Activated CD4-positive, alpha-beta T cell treated with anti-CD3 and anti-CD28 coated beads, Interleukin-2, amount 50 U/mL, for 16 hours (primary cell): ENCODE measurements around the gene WDFY2.
"Not testable (repeated sequence)": the region's sequence is repeated elsewhere in the genome, so short reads cannot be mapped to it uniquely, and the experiment has no call there.

ENCODE experiments used
- DNase-seq: peaks from one replicate; pipeline ENCODE4 v3.0.0-alpha.2; 2020

The WDFY2 gene

DNA sequence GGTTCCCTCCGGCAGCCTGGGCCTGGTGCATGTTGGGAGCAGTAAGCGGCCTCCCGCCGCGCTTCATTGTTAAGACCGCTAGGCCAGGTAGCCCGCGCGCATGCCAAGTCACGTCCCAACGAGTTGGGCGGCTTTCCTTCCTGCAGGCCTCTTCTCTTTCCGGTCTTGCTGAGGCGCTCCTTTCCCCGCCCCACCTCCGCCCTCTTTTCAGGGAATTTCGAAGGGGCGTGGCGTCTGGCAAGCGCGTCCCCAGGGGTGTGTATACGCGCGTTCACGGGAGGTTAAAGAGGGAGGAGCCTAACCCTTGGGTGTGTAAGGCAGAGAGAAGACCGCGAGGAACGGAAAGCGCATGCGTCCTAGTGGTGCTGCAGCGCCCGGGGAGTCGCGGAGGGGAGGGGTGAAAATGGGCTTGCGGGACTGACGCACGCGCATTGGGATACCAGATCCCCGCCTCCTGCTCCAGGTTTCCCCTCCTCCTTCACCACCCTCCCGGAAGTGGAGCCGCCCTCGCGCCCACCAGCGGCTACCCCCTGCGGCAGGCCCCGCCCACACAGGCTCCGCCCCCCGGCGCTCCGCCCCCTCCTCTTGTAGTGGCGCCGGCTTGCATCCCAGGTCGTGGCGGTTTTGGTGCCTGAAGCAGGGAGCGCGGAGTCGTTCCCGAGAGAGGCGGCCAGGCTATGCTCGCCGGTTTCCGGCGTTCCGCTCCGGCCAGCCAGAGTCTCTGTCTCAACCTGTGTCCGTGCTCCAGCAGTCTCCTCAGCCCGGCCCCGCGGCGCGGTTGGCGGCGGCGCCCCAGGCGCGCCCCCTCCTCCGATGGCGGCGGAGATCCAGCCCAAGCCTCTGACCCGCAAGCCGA, at the start of gene WDFY2:
Gene WDFY2, plus strand, starts transcription at position 588 of the 856 bp plus-strand sequence. Its CDS starts 226 bp downstream, at position 814.
- DNase-seq = peak; percentile 100

DNA sequence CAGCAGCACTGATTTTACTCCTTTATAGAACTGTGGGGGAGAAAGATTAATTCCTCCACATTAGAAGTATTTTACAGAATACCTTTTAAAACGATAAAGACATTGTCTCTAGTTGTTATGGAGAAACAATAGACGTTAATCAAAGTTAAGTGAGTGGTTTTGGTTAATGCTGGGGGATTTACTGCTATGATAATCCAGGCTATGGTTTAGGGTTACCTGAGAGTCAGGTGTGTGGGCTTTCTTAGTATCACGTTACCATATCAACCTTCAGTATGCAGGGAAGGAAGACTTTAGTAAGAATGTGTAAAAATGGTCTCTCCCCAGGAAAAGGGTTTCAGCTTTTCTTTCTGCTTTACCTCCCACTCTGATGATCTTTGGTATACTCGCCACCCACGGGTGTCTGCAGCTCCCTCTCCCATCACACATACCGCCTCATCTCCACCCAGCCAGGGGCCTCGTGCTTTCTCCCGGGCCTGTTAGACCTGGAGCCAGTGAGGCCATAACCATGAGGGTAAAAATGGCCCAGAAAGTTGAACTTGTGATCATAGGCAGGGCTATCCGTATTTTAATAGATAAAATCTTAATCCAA, 45.6 kb upstream of the WDFY2 start:
- DNase-seq = no peak

DNA sequence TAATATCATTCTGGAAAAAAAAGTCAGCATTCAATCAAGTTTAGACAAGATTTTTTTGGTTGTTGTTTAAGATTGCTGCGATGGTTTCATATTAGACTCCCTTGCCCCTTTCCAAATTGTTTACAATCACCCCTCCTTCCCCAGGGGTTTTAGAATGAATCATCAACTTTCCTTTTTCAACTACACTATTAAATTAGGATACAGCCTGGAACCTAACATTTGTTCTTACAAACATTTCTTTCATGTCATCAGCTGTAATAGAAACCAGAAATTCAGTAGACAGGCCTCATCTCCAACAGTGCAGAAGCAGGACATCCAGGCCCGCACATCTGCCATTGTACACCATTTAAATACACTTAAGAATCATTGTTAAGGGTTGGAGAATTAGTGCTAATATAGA, 44.4 kb upstream of the WDFY2 start:
- DNase-seq = no peak

DNA sequence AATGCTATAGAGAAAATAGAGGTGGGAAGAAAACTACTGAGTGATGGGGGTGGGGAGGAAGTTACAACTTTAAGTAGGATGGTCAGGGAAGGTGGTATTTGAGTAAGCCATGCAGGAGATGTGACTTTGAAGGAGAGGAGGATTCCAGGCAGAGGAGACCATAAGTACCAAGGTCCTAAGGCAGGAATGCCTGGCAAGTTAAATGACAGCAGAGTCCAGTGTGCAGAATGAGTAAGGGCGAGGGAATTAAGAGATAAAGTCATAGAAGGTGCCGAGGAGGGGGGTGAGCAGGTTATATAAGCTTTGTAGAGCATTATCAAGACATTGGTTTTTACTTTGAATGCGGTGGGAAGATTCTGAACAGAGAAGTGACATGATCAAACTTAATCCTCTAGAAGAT, 43.2 kb upstream of the WDFY2 start:
- DNase-seq = no peak

- no peak for DNase-seq
Measured at GRCh38 chr13:51541809-51542258, 42.4 kb upstream of the WDFY2 start.

DNA sequence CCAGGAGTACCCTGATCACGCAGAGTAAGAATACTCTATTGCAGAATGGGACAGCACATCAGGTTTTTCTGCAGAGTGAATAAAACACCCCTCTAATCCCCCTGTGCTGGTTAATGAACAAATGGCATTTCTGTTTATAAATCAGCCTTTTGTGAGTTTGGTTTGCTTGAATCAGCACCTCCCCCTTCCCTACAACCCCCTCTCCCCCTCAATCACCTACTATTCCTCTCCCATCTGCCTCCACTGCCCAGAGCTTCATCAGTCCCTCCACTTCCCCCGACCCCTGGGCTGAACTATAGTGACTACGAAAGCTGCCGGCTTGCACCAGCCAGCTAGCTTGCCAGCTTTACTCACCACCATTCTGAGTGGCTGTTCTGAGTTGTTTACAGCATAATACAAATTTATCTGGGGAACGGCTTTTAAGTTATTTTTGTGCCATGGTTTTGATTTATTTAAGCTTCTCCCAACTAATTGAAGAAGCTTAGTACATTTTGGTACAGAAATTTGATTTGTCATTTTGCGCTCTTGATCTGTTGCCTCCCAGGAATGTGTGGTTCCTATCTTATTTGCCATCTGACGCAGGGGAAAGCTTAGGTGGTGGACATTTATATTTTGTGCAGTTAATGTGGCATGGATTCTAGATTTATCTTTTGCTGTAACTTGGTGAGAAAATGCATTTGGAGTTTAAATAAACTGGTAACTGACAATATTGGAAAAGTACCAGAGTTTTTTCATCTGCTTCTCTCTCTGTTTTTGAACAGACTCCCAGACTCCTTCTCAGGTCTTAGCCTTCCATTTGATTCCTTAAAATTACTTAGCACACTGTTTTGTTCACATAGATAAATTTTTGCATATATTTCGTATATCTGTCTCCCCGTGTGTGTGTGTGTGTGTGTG, 41.7 kb upstream of the WDFY2 start:
- no peak for DNase-seq

DNA sequence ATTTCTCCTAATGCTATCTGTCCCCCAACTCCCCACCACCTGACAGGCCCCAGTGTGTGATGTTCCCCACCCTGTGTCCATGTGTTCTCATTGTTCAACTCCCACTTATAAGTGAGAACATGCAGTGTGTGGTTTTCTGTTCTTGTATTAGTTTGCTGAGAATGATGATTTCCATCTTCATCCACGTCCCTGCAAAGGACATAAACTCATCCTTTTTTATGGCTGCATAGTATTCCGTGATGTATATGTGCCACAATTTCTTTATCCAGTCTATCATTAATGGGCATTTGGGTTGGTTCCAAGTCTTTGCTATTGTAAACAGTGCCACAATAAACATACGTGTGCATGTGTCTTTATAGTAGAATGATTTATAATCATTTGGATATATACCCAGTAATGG, 38.8 kb upstream of the WDFY2 start:
- not testable (repeated sequence) for DNase-seq

DNA sequence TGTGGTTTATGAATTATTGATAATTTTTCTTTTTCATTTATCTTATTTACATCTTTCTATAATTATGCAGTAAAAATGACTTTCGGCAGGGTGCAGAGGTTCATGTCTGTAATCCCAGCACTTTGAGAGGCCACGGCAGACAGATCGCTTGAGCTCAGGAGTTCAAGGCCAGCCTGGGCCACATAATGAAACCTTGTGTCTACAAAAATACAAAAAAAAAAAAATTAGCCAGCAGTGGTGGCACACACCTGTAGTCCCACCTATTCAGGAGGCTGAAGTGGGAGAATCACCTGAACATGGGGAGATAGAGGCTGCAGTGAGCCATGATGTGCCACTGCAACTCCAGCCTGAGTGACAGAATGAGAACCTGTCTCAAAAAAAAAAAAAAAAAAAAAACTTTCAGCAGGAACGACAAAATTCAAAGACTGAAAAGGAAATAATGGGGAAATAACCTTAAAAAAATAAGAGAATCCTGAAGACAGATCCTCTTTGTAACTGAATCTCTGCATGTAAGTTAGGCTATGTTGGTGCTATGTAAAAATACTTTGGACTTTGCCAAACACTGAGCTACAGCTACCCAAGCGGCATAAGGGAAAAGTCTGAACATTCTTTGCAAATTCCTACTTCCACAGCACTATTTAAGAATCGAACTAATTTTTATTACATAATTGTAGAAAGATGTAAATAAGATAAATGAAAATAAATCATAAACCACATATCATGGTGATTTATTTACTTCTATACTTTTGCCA, 36.7 kb upstream of the WDFY2 start:
- DNase-seq = no peak

- DNase-seq = no peak
Measured at GRCh38 chr13:51549050-51549449, 35.2 kb upstream of the WDFY2 start.

DNA sequence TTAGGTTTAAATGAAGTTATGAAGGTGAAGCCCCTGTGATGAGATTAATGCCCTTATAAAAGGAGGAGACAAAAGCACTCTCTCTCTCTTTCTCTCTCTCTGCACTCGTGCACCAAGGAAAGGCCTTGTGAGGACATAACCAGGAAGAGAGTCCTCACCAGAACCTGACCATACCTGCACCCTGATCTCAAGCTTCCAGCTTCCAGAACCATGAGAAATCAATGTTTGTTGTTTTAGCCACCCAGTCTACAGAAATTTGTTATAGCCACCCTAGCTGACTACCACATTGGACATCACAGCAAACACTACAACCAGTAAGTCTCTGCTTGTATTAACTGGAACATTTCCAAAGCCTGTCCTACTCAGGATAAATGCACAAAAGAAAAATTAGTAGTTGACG, 34.7 kb upstream of the WDFY2 start:
- DNase-seq = no peak

- no peak for DNase-seq
Measured at GRCh38 chr13:51550151-51550550, 34.1 kb upstream of the WDFY2 start.

DNA sequence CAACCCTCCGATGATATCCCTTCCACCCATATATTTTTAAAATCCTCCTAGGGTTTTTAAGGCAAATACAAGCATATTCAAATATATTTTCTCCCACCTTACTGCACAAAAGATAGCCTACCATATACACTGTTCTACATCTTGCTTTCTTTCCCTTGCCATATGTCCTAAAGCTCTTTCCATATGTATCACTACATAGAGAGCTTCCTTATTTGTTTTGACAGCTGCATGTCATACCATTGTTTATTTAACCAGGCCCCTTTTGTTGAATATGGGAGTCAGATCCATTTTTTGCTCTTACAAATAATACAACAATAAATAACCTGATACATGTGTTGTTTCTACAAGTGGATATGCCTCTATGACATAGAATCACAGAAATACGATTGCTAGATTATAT, 32.8 kb upstream of the WDFY2 start:
- no peak for DNase-seq

GRCh38 chr13:51552027-51552426, 32.2 kb upstream of the WDFY2 start:
- DNase-seq = no peak

DNA sequence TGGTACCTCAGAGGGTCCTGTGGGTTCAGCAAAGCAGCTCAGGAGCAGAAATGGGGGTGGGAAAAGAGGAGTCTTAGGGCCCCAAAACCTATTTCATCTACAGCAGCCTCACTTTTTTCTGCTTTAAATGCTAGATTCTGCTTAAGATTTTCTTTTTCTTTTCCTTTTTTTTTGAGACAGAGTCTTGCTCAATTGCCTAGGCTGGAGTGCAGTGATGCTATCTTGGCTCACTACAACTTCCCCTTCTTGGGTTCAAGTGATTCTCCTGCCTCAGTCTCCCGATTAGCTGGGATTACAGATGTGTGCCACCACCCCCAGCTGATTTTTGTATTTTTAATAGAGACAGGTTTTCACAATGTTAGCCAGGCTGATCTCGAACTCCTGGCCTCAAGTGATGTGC, 30.7 kb upstream of the WDFY2 start:
- DNase-seq = no peak

GRCh38 chr13:51556740-51557139, 27.5 kb upstream of the WDFY2 start:
- no peak for DNase-seq

DNA sequence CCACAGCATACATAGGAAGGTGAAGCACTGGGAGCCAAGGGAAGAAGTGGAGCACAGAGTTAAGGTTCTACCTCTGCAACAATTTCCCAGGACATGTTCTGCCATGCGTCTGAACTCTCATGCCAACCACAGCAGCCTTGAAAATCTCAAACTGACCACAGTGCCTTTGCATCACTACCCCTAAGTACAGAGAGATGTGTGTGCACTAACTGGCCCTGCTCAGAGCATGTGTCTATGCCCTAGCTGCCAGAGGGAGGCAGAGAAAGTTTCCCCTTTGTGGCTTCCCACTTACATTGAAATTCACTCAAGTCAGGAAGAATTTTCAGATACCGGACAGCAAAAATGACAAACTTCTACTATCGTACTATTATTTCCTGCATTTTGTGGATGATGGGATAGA, 26.8 kb upstream of the WDFY2 start:
- no peak for DNase-seq

- DNase-seq = peak; percentile 55
Measured at GRCh38 chr13:51557875-51558612, 26.2 kb upstream of the WDFY2 start.

DNA sequence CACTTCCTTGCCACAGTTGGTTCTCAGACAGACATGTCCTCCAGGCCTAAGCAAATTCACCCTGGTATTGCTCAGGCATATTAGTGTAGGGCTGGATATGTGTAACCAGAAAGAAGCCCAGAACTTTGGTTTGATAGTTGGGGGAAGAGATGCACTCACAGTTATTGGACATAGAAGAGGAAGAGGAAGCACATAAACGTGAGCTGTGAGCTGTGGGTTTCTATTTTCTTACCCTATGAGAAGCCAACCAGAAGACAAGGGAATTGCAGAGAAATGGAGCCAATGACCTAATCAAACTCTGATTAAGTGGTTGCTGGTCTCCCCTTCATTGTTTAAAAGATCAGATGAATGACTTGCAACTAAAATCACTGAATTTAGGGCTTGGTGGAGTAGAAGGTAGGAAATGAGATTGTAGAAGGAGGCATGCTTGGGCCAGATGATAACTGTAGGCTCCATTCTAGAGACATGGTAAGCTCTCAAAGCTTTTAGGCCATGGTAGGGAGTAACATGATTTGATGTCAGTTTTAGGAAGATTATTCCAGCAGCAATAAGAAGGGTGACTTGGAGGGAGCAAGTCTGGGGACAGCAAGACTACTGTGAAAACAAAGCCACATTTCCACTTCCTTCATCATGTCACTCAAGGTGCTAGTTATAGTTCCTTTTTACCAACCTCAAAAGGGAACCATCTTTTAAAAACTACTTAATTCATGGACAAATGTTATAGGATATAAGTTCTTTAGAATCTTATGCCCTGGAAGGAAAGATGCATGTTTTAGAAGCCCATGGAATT, 24.1 kb upstream of the WDFY2 start:
- no peak for DNase-seq

GRCh38 chr13:51562011-51562671, 22.1 kb upstream of the WDFY2 start:
- DNase-seq = peak; percentile 55

- DNase-seq = no peak
Measured at GRCh38 chr13:51564252-51564651, 20.0 kb upstream of the WDFY2 start.

DNA sequence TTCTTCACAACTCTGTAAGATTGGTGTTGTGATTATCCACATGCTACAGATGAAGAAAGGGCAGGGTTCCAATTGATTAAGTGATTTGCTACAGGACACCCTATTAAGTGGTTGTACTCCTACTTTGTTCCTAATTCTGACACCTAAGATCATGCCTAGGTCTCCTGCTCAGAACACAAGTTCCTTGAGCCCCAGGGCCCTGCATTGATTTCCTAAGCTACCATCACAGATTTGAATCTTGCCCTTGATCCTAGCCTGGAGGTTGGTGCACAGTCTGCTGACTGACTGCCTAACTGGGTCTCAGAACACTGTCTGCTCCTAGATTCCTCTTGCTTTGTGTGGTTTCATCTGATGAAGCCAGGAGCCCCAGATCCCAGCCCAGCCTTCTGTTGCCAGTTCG, 19.6 kb upstream of the WDFY2 start:
- DNase-seq = no peak
